Activated T-cell treated with anti-CD3 and anti-CD28 coated beads, Interleukin-2, amount 50 U/mL, for 72 hours (primary cell): Measurements from ENCODE around the gene HPN. TPM values are rescaled to one million over a fixed set of nuclear protein-coding genes. Genes with fewer than 3 reads are reported as not detected.

Experiments used
- ATAC-seq, 2 donors: fragments of 150-1000 bp; cut with Tn5 transposase; replicated peaks in 1 of 2; 2 replicates each; pipeline ENCODE4 v1.10.0; 2021; ENCODE audit warnings: moderate library complexity in 2 of 2, mild to moderate bottlenecking in 1 of 2
- DNase-seq, 2 donors: peaks; one replicate each; pipeline ENCODE4 v3.0.0; 2021 to 2022; ENCODE audit warnings: mixed read lengths in 1 of 2
- H3K27ac Mint-ChIP-seq: one replicate; pipeline ENCODE4 v1.8.0; 2022; ENCODE audit warnings: mild to moderate bottlenecking, moderate library complexity, mixed read lengths
- H3K27me3 Mint-ChIP-seq: one replicate; pipeline ENCODE4 v1.8.0; 2022; ENCODE audit warnings: low read depth, mixed read lengths
- H3K36me3 Mint-ChIP-seq, 2 donors: one replicate each; pipeline ENCODE4 v1.8.0; 2022; ENCODE audit warnings: mixed read lengths in 2 of 2, mild to moderate bottlenecking in 1 of 2; ENCODE audit not compliant: insufficient read depth in 2 of 2
- H3K4me1 Mint-ChIP-seq: one replicate; pipeline ENCODE4 v1.8.0; 2022; ENCODE audit warnings: low read depth, mixed read lengths
- H3K4me3 Mint-ChIP-seq, 2 donors: one replicate each; pipeline ENCODE4 v1.8.0; 2022; ENCODE audit warnings: mild to moderate bottlenecking in 2 of 2, mixed read lengths in 2 of 2, moderate library complexity in 2 of 2
- H3K9me3 Mint-ChIP-seq, 2 donors: one replicate each; pipeline ENCODE4 v1.8.0; 2022; ENCODE audit warnings: mixed read lengths in 2 of 2
- total RNA-seq, 2 donors: library from RNA; stranded (reverse); gene quantifications; one replicate each; pipeline ENCODE4 v1.2.3, GENCODE V29; 2022

HPN gene
- total RNA-seq, 2 donors from 2014 or later = 0.19 to 0.30 TPM

DNA sequence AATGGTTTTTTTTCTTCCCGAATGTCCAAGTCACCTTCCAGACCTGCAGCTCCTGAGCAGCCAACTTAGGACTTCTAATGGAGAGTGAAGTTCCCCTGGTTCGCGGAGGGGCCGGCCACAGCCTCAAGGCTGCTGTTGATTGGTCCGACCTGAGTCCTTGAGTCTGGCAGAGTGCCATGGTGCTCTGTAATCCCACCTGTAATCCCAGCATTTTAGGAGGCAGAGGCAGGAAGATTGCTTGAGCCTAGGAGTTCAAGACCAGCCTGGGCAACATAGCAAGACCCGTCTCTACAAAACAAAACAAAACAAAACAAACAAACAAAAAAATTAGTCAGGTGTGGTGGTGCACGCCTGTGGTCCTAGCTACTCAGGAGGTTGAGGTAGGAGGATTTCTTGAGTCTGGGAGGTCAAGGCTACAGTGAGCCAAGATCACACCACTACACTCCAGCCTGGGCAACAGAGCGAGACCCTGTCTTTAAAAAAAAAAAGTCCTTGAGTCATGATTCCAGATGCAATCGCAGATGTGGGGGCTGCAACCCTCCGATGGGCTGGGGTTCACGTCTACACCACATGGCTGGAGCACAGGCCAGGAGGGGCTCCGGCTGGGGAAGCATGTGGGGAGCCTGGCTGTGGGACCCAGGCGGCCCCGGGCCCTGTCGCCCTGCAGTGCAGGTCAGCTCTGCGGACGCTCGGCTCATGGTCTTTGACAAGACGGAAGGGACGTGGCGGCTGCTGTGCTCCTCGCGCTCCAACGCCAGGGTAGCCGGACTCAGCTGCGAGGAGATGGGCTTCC is 17.7 kb downstream of the HPN start:
- DNase-seq (no peak), ATAC-seq (no peak)
- Mint-ChIP-seq H3K4me3 (no peak overlapping the region), H3K9me3 (no peaks in the 10 kb centered on the region), H3K27ac (no peak overlapping the region), H3K36me3 (no peaks in the 10 kb centered on the region), H3K4me1 (peaks cover 15% of the 10 kb centered on the region), H3K27me3 (no peaks in the 10 kb centered on the region)

DNA sequence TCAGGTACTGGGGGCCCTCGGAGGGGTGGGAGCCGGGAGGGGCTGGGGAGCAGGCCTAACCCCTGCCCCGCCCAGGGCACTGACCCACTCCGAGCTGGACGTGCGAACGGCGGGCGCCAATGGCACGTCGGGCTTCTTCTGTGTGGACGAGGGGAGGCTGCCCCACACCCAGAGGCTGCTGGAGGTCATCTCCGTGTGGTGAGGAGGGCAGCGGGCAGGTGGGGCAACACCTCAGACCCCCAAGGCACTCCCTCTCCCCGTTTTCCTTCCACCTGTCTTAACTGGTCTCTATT is 18.2 kb downstream of the HPN start:
- no peak overlapping the region for H3K4me3 Mint-ChIP-seq
- no peak overlapping the region for H3K27ac Mint-ChIP-seq
- no peaks in the 10 kb centered on the region for H3K27me3 Mint-ChIP-seq
- DNase-seq (no peak), ATAC-seq (no peak)
- peaks cover 21% of the 10 kb centered on the region for H3K4me1 Mint-ChIP-seq
- H3K9me3 Mint-ChIP-seq = no peaks in the 10 kb centered on the region
- no peaks in the 10 kb centered on the region for H3K36me3 Mint-ChIP-seq

DNA sequence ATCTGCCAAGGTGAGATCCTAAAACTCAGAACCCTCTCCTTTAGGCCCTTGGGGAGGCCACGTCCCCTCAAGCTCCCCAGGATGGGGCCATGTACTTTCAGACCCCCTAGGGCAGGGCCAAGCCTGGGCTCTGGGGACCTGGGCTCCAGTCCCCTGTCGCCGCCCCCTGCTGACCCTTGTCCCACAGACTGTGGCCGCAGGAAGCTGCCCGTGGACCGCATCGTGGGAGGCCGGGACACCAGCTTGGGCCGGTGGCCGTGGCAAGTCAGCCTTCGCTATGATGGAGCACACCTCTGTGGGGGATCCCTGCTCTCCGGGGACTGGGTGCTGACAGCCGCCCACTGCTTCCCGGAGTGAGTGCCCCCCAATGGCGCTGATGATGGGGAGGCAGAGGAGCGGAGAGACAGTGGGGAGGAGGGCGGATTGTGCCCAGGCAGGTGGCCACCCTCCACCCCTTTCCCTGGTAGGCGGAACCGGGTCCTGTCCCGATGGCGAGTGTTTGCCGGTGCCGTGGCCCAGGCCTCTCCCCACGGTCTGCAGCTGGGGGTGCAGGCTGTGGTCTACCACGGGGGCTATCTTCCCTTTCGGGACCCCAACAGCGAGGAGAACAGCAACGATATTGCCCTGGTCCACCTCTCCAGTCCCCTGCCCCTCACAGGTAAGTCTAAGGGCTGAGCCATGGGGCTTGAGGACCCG is 18.8 kb downstream of the HPN start:
- H3K36me3 Mint-ChIP-seq = no peaks in the 10 kb centered on the region
- DNase-seq = no peak
- no peaks in the 10 kb centered on the region for H3K27me3 Mint-ChIP-seq
- H3K4me3 Mint-ChIP-seq = no peak overlapping the region
- ATAC-seq = no peak
- H3K4me1 Mint-ChIP-seq = peaks cover 26% of the 10 kb centered on the region
- no peaks in the 10 kb centered on the region for H3K9me3 Mint-ChIP-seq
- H3K27ac Mint-ChIP-seq = no peak overlapping the region

DNA sequence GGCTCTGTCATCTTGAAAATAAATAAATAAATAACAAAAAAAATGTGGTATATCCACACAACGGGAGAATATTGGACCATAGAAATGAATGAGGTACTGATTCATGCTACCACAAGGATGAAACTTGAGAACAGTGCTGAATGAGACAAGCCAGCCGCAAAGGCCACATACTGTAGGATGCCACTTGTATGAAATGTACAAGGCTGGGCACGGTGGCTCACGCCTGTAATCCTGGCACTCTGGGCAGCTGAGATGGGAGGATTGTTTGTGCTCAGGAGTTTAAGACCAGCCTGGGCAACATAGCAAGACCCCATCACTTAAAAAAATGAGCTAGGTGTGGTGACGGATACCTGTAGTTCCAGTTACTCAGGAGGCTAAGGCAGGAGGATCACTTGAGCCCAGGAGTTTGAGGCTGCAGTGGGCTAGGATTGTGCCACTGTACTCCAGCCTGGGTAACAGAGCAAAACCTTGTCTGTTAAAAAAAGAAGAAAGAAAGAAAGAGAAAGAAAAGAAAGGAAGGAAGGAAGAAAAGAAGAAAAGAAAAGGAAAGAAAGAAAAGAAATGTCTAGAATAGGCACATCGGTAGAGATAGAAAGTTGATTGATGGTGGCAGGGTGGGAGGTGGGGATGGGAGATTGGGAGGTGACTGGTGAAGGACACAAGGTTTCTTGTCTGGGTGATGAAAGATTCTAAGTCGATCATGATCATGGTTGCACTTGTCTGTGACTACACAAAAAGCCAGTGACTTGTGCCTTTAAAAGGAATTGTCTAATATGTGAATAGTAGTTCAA is 20.3 kb downstream of the HPN start:
- no peak for ATAC-seq
- no peak for DNase-seq
- H3K9me3 Mint-ChIP-seq = peaks cover 0 to 2% of the 10 kb centered on the region in 2 donors
- peaks cover 24% of the 10 kb centered on the region for H3K4me1 Mint-ChIP-seq
- no peaks in the 10 kb centered on the region for H3K36me3 Mint-ChIP-seq
- no peak overlapping the region for H3K4me3 Mint-ChIP-seq
- peak overlapping the region; percentile 49 for H3K27ac Mint-ChIP-seq
- H3K27me3 Mint-ChIP-seq = no peaks in the 10 kb centered on the region

DNA sequence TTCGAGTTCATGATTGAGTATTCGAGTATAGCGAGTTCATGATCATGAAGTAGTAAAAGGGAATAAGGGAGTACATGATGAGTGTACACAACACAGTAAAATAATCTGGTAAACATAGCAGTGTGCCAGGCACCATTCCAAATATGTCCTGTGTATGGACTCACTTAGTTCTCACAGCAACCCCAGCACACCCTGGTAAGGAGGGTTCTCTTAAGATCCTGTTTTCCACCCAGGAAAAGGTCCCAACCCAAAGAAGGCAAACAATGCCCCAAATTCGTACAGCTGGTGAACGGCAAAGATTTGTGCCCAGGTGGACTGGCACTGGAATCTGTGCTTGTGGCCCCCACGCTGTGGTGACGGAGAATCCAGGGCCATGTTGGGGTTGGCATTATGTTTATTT is 21.4 kb downstream of the HPN start:
- no peak overlapping the region for H3K27ac Mint-ChIP-seq
- H3K9me3 Mint-ChIP-seq = peaks cover 0 to 2% of the 10 kb centered on the region in 2 donors
- no peak overlapping the region for H3K4me3 Mint-ChIP-seq
- no peak for DNase-seq
- ATAC-seq = no peak
- H3K36me3 Mint-ChIP-seq = no peaks in the 10 kb centered on the region
- H3K27me3 Mint-ChIP-seq = no peaks in the 10 kb centered on the region
- H3K4me1 Mint-ChIP-seq = peaks cover 27% of the 10 kb centered on the region

DNA sequence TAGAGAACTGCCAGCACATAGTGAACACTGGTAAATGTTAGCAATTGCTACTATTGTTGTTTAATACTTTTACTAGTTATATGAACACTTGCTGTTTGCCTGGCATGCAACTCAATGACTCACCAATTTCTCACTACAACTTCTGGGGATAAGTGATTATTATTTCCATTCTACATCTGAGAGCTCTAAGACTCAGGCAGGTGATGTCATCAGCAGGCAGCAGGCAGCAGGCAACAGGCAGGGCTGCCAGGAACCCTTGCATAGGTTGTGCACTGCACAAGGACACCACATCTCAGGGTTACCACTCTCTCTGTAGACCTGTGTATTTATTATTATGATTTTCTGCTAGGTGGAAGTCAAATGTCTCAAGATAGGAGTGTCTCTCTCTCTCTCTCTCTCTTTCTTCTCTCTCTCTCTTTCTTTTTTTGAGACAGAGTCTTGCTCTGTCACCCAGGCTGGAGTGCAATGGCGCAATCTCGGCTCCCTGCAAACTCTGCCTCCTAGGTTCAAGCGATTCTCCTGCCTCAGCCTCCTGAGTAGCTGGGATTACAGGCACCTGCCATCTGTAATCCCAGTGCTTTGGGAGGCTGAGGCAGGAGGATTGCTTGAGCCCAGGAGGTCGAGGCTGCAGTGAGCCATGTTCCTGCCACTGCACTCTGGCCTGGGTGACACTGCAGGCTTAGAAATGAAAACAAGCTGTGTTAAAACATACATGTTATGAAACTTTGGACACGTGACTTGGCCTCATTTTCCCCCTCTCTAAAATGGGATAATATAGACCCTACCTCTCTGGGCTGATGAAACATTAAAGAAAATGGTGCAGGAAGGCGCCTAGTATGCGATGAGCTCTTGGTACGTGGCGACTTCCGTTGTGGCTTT is 22.7 kb downstream of the HPN start:
- H3K4me3 Mint-ChIP-seq = no peak overlapping the region
- peaks cover 0 to 2% of the 10 kb centered on the region in 2 donors for H3K9me3 Mint-ChIP-seq
- ATAC-seq = peak; percentile 62 to 66

DNA sequence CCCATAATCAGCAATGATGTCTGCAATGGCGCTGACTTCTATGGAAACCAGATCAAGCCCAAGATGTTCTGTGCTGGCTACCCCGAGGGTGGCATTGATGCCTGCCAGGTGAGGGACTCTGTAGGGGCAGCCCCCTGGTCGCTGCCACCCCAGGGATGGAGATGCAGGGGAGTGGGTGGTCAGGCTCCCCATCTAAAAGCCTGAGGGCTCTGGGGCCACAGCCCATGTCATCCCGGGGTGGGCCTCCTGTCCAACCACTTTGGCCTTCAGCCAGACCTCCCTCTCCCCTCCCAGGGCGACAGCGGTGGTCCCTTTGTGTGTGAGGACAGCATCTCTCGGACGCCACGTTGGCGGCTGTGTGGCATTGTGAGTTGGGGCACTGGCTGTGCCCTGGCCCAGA is 24.1 kb downstream of the HPN start:
- no peaks in the 10 kb centered on the region for H3K36me3 Mint-ChIP-seq
- ATAC-seq (no peak), DNase-seq (no peak)
- H3K9me3 Mint-ChIP-seq = peaks cover 0 to 2% of the 10 kb centered on the region in 2 donors
- no peak overlapping the region for H3K4me3 Mint-ChIP-seq
- H3K27ac Mint-ChIP-seq = no peak overlapping the region
- peaks cover 27% of the 10 kb centered on the region for H3K4me1 Mint-ChIP-seq
- H3K27me3 Mint-ChIP-seq = no peaks in the 10 kb centered on the region

More for the DNA sequence above, 22.7 kb downstream of the HPN start:
- Mint-ChIP-seq H3K27me3 (no peaks in the 10 kb centered on the region), H3K4me1 (peaks cover 27% of the 10 kb centered on the region), H3K27ac (no peak overlapping the region), H3K36me3 (no peaks in the 10 kb centered on the region)
- peak in 1 of 2 donors; percentile 27 for DNase-seq

DNA sequence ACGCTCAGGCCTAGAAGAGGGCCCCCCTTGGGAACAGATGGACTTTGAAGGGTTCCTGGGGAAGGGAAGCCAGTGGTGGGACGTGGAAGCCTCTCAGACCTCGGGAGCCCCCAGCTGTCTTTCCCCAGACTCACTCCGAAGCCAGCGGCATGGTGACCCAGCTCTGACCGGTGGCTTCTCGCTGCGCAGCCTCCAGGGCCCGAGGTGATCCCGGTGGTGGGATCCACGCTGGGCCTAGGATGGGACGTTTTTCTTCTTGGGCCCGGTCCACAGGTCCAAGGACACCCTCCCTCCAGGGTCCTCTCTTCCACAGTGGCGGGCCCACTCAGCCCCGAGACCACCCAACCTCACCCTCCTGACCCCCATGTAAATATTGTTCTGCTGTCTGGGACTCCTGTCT is 24.6 kb downstream of the HPN start:
- Mint-ChIP-seq H3K9me3 (peaks cover 0 to 2% of the 10 kb centered on the region in 2 donors), H3K4me3 (no peak overlapping the region), H3K4me1 (peaks cover 27% of the 10 kb centered on the region), H3K27me3 (no peaks in the 10 kb centered on the region), H3K36me3 (no peaks in the 10 kb centered on the region), H3K27ac (no peak overlapping the region)
- no peak for ATAC-seq
- DNase-seq = no peak

DNA sequence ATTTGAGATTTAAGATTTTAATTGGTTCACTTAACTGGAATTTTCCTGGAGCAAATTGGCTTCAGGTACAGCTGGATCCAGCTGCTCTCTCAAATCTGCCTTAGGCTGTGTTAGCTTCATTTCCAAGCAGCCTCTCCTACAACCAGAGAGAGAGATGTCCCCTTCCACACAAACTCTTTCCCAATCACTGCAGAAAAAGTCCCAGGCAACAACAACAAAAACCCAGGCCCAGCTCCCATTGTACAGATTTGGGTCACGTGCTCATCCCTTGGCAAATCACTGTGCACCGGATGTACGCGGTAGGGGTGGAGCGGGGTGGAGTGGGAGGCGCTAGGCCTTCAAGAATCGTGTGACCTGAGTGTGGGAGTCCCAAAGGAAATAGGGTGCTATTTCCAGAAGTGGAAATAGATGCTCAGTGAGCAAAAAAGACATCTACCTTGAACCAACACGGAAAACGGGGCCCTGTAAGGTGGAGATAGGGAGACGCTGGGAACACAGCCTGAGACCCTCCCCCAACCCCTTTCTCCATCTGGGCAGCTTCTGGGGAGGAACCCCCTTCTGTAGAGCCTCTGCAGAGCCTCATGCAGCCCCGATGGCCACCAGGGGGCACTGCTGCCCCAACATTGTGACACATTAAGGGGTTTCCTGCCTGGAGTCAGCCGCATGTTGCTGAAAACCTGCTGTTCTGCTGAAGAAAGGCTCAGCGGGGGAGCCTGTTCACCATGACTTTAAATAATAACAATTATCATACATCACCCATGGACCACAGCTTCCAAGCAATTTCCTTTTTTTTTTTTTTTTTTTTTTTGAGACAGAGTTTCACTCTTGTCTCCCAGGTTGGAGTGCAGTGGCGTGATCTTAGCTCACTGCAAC is 25.4 kb downstream of the HPN start:
- H3K4me1 Mint-ChIP-seq = peaks cover 27% of the 10 kb centered on the region
- H3K4me3 Mint-ChIP-seq = peak overlapping the region; percentile 18 to 37

DNA sequence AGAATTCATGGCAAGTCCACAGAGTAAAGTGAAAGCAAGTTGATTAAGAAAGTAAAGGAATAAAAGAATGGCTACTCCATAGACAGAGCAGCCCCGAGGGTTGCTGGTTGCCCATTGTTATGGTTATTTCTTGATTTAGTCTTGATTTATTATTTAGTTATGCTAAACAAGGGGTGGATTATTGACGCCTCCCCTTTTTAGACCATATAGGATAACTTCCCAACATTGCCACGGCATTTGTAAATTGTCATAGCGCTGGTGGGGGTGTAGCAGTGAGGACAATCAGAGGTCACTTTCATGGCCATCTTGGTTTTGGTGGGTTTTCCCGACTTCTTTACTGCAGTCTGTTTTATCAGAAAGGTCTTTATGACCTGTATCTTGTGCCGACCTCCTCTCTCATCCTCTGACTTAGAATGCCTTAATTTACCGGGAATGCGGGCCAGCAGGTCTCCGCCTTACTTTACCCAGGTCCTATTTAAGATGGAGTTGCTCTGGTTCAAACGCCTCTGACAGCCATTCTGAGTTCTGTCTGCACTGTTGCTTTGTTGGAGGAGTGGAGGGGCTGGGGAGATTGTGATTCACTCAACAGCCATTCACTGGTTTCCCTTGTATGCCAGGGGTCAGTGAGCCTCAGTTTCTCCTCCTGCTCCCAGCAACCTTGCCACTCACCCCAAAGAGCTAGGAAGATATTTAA is 27.6 kb downstream of the HPN start:
- no peak overlapping the region for H3K4me3 Mint-ChIP-seq
- no peak overlapping the region for H3K27ac Mint-ChIP-seq
- DNase-seq = no peak
- no peaks in the 10 kb centered on the region for H3K27me3 Mint-ChIP-seq
- H3K4me1 Mint-ChIP-seq = peaks cover 18% of the 10 kb centered on the region
- H3K36me3 Mint-ChIP-seq = no peaks in the 10 kb centered on the region
- no peak for ATAC-seq
- H3K9me3 Mint-ChIP-seq = peaks cover 0 to 2% of the 10 kb centered on the region in 2 donors

More for the DNA sequence above, 25.4 kb downstream of the HPN start:
- H3K27ac Mint-ChIP-seq = no peak overlapping the region
- no peaks in the 10 kb centered on the region for H3K36me3 Mint-ChIP-seq
- no peaks in the 10 kb centered on the region for H3K27me3 Mint-ChIP-seq
- peaks cover 0 to 2% of the 10 kb centered on the region in 2 donors for H3K9me3 Mint-ChIP-seq
- ATAC-seq = peak; percentile 91 to 92
- peak; percentile 90 to 94 for DNase-seq

DNA sequence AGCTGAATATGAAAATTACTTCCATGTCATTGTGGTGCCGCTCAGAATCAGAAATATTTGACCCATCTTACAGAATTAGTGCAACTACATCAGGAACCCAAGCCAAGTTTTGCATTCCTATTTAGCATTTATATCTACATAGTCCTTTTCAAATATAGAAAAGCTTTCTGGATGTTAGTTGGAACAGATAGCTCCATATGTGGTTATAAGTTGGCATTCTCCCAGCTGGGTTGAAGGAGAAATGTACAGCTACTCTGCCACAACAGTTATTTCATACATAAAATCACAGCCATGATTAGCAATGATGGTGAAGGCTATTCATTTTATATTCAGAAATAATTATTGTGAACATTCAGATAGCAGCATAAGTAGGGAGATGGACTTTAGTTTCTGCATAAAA is 28.2 kb downstream of the HPN start:
- H3K9me3 Mint-ChIP-seq = peaks cover 0 to 2% of the 10 kb centered on the region in 2 donors
- no peak overlapping the region for H3K27ac Mint-ChIP-seq
- H3K4me3 Mint-ChIP-seq = no peak overlapping the region
- peaks cover 12% of the 10 kb centered on the region for H3K4me1 Mint-ChIP-seq
- no peaks in the 10 kb centered on the region for H3K36me3 Mint-ChIP-seq
- no peaks in the 10 kb centered on the region for H3K27me3 Mint-ChIP-seq
- DNase-seq (no peak), ATAC-seq (no peak)
